ENCODE measurements around the gene CDA. TPM values are rescaled to one million over a fixed set of nuclear protein-coding genes. Genes with fewer than 3 reads are reported as not detected.
A peak's percentile ranks its signal among the peaks of the same experiment; 100 is the strongest.

CDA gene
- total RNA-seq, 1 donor from 2014 or later = not detected

DNA sequence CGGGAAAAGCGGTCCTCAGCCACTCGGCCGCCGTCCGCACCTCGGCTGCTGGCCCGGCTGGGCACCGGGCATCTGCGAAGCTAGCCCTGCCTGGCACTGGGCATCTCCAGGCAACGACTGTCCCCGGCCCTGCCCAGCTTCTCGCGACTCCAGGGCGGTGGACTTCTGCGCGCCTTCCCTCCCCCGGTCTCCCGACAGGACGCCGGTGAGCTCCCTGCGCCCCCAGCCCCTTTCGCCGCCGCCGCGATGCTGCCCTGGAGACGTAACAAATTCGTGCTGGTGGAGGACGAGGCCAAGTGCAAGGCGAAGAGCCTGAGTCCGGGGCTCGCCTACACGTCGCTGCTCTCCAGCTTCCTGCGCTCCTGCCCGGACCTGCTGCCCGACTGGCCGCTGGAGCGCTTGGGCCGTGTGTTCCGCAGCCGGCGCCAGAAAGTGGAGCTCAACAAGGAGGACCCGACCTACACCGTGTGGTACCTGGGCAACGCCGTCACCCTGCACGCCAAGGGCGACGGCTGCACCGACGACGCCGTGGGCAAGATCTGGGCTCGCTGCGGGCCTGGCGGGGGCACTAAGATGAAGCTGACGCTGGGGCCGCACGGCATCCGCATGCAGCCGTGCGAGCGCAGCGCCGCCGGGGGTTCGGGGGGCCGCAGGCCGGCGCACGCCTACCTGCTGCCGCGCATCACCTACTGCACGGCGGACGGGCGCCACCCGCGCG is 36.0 kb upstream of the CDA start:
- Mint-ChIP-seq H3K9me3 (ENCODE audit: unreplicated experiment) (no peaks in the 10 kb centered on the region), H3K36me3 (ENCODE audit: low read depth, unreplicated experiment) (no peaks in the 10 kb centered on the region), H3K27ac (ENCODE audit: unreplicated experiment) (no peak overlapping the region), H3K27me3 (ENCODE audit: low read depth, unreplicated experiment) (peaks cover 51% of the 10 kb centered on the region), H3K4me1 (ENCODE audit: low read depth, unreplicated experiment) (no peaks in the 10 kb centered on the region), H3K4me3 (ENCODE audit: unreplicated experiment) (peak overlapping the region; percentile 60)
- no peaks in the 10 kb centered on the region for H3K79me2 ChIP-seq (ENCODE audit: insufficient read depth, low read length)
- H3K4me1 ChIP-seq (ENCODE audit: insufficient read depth, low read length) = no peaks in the 10 kb centered on the region
- H3K27ac ChIP-seq (ENCODE audit: low read depth, low read length) = no peak overlapping the region
- H3K36me3 ChIP-seq (ENCODE audit: insufficient read depth, low read length) = no peaks in the 10 kb centered on the region
- FAIRE-seq (no peak), DNase-seq (ENCODE audit: low read depth) (peak; percentile 33)
- peak overlapping the region; percentile 69 for H2AFZ ChIP-seq (ENCODE audit: low read depth, low read length)
- no peaks in the 10 kb centered on the region for H4K20me1 ChIP-seq (ENCODE audit: insufficient read depth, low read length)
- peaks cover 53% of the 10 kb centered on the region for H3K27me3 ChIP-seq (ENCODE audit: insufficient read depth, low read length)
- H3K9me3 ChIP-seq (ENCODE audit: insufficient read depth, low read depth, low read length) = no peaks in the 10 kb centered on the region
- peak overlapping the region; percentile 28 for H3K4me3 ChIP-seq (ENCODE audit: insufficient read depth, low read depth, low read length)
- H3K4me2 ChIP-seq (ENCODE audit: low read length) = peak overlapping the region; percentile 80
- TF ChIP-seq, protein P1, sequence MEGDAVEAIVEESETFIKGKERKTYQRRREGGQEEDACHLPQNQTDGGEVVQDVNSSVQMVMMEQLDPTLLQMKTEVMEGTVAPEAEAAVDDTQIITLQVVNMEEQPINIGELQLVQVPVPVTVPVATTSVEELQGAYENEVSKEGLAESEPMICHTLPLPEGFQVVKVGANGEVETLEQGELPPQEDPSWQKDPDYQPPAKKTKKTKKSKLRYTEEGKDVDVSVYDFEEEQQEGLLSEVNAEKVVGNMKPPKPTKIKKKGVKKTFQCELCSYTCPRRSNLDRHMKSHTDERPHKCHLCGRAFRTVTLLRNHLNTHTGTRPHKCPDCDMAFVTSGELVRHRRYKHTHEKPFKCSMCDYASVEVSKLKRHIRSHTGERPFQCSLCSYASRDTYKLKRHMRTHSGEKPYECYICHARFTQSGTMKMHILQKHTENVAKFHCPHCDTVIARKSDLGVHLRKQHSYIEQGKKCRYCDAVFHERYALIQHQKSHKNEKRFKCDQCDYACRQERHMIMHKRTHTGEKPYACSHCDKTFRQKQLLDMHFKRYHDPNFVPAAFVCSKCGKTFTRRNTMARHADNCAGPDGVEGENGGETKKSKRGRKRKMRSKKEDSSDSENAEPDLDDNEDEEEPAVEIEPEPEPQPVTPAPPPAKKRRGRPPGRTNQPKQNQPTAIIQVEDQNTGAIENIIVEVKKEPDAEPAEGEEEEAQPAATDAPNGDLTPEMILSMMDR (IDR thresholded peaks at IDR 0.05; ENCODE audit: insufficient read depth, low read depth, low read length) = no peak
- peak; percentile 73 for TF ChIP-seq EZH2 (IDR thresholded peaks at IDR 0.05; ENCODE audit: insufficient read depth, low read length)
- no peak overlapping the region for H3K9ac ChIP-seq (ENCODE audit: low read length)

DNA sequence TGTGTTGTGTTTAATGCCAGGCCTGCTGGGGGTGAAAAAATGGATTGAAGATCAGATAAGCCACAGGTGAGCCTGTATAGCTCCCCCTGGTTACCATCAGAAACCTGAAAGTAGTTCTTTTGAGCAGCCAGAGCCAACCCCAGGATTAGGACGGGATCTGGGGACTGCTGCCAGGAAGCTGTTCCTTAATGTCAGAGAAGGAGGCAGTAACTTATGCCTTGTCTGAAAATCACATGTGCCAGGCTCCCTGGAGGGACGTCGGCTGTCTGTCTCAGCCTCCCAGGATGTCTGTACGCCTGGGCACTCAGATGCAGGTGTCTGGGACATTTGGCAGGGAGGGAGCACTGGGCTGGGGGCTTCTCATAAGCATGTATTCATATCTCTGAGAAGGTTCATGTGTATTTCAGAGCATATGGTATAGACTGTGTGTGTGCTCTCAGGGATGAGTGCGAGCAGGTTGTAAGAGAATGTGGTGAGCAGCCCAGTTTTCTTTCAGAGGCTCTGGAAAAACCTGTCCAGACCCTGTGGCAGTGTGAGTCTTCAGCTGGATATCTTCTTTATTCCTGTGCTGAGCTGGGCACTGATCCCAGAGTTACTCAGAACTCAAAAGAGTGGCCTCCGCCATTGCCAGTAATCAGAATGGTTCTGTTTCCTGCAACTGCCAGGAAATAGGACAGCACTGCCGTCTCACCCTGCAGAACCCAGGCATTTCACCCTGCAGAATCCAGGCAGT is 33.7 kb upstream of the CDA start:
- peaks cover 46% of the 10 kb centered on the region for H3K27me3 Mint-ChIP-seq (ENCODE audit: low read depth, unreplicated experiment)
- no peak overlapping the region for H3K4me3 Mint-ChIP-seq (ENCODE audit: unreplicated experiment)
- H3K9me3 Mint-ChIP-seq (ENCODE audit: unreplicated experiment) = no peaks in the 10 kb centered on the region
- no peak overlapping the region for H3K27ac Mint-ChIP-seq (ENCODE audit: unreplicated experiment)
- no peaks in the 10 kb centered on the region for H4K20me1 ChIP-seq (ENCODE audit: insufficient read depth, low read length)
- no peak overlapping the region for H3K4me3 ChIP-seq (ENCODE audit: insufficient read depth, low read depth, low read length)
- no peaks in the 10 kb centered on the region for H3K4me1 ChIP-seq (ENCODE audit: insufficient read depth, low read length)
- no peaks in the 10 kb centered on the region for H3K9me3 ChIP-seq (ENCODE audit: insufficient read depth, low read depth, low read length)
- H3K27me3 ChIP-seq (ENCODE audit: insufficient read depth, low read length) = peaks cover 44% of the 10 kb centered on the region
- FAIRE-seq (no peak), DNase-seq (ENCODE audit: low read depth) (peak; percentile 18)
- TF ChIP-seq, protein P1 (IDR thresholded peaks at IDR 0.05; ENCODE audit: insufficient read depth, low read depth, low read length) = no peak
- H3K4me1 Mint-ChIP-seq (ENCODE audit: low read depth, unreplicated experiment) = no peaks in the 10 kb centered on the region
- no peaks in the 10 kb centered on the region for H3K79me2 ChIP-seq (ENCODE audit: insufficient read depth, low read length)
- H3K9ac ChIP-seq (ENCODE audit: low read length) = no peak overlapping the region
- no peaks in the 10 kb centered on the region for H3K36me3 Mint-ChIP-seq (ENCODE audit: low read depth, unreplicated experiment)
- no peak overlapping the region for H2AFZ ChIP-seq (ENCODE audit: low read depth, low read length)
- H3K27ac ChIP-seq (ENCODE audit: low read depth, low read length) = no peak overlapping the region
- no peak overlapping the region for H3K4me2 ChIP-seq (ENCODE audit: low read length)
- no peaks in the 10 kb centered on the region for H3K36me3 ChIP-seq (ENCODE audit: insufficient read depth, low read length)

GRCh38 chr1:20555758-20556120 is 33.2 kb upstream of the CDA start:
- Histone ChIP-seq H3K27me3 (ENCODE audit: insufficient read depth, low read length) (peaks cover 48% of the 10 kb centered on the region), H4K20me1 (ENCODE audit: insufficient read depth, low read length) (no peaks in the 10 kb centered on the region), H3K79me2 (ENCODE audit: insufficient read depth, low read length) (no peaks in the 10 kb centered on the region), H3K4me1 (ENCODE audit: insufficient read depth, low read length) (no peaks in the 10 kb centered on the region), H3K9me3 (ENCODE audit: insufficient read depth, low read depth, low read length) (no peaks in the 10 kb centered on the region), H3K36me3 (ENCODE audit: insufficient read depth, low read length) (no peaks in the 10 kb centered on the region), H3K4me2 (ENCODE audit: low read length) (no peak overlapping the region), H3K4me3 (ENCODE audit: insufficient read depth, low read depth, low read length) (no peak overlapping the region), H2AFZ (ENCODE audit: low read depth, low read length) (no peak overlapping the region), H3K27ac (ENCODE audit: low read depth, low read length) (no peak overlapping the region), H3K9ac (ENCODE audit: low read length) (no peak overlapping the region)
- Mint-ChIP-seq H3K27me3 (ENCODE audit: low read depth, unreplicated experiment) (peaks cover 47% of the 10 kb centered on the region), H3K4me3 (ENCODE audit: unreplicated experiment) (no peak overlapping the region), H3K9me3 (ENCODE audit: unreplicated experiment) (no peaks in the 10 kb centered on the region), H3K4me1 (ENCODE audit: low read depth, unreplicated experiment) (no peaks in the 10 kb centered on the region), H3K27ac (ENCODE audit: unreplicated experiment) (no peak overlapping the region), H3K36me3 (ENCODE audit: low read depth, unreplicated experiment) (no peaks in the 10 kb centered on the region)
- FAIRE-seq (no peak), DNase-seq (ENCODE audit: low read depth) (no peak)
- TF ChIP-seq, protein P1 (IDR thresholded peaks at IDR 0.05; ENCODE audit: insufficient read depth, low read depth, low read length) = no peak
- no peak for TF ChIP-seq EZH2 (IDR thresholded peaks at IDR 0.05; ENCODE audit: insufficient read depth, low read length)
